ENCODE measurements around the gene KDM2A. TPM values are rescaled to one million over a fixed set of nuclear protein-coding genes. Genes with fewer than 3 reads are reported as not detected.

Gene KDM2A
- total RNA-seq, 1 experiment from 2014 or later: 65.3 TPM

DNA sequence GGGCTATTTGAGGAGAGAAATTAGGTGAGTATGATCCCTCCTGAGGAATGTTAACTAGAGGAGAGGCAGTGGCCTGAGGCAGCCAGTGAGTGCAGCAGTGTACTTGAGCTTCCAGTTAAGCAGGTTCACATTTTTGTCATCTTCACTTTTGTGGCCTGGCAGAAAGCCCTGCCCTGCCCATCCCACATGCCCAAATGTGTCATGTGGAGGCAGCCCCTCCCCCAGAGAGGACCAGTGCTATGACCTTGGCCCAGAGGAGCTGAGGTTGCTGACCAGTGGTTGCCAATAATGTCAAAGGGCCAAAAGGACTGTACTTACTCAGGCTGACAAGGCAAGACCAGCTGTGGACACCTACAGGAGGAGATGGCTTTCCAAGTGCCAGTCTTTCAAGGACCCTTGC lies 129.6 kb downstream of the KDM2A start:
- DNase-seq: peak; percentile 99
- Histone ChIP-seq H4K20me1 (ENCODE audit: low read length) (peaks cover 41% of the 10 kb centered on the region), H3K9me2 (replicated peaks; ENCODE audit: low read length) (no peaks in the 10 kb centered on the region), H3K9ac (ENCODE audit: low read length) (no peak overlapping the region), H3K27ac (ENCODE audit: low read length) (peak overlapping the region; percentile 78), H3F3A (ENCODE audit: low read length, unreplicated experiment) (peaks cover 8% of the 10 kb centered on the region), H3K4me2 (ENCODE audit: low read length) (peak overlapping the region; percentile 72), H3K36me3 (ENCODE audit: low read depth, low read length) (peaks cover 91% of the 10 kb centered on the region), H3K79me2 (ENCODE audit: low read length) (peaks cover 58% of the 10 kb centered on the region), H3K4me1 (ENCODE audit: insufficient read depth, low read length) (peaks cover 36% of the 10 kb centered on the region), H2AFZ (ENCODE audit: low read length) (no peak overlapping the region), H3K27me3 (ENCODE audit: low read length) (no peaks in the 10 kb centered on the region), H3K9me3 (ENCODE audit: low read length) (no peaks in the 10 kb centered on the region), H3K4me3 (ENCODE audit: low read length) (peak overlapping the region; percentile 46)
- ATAC-seq: peak; percentile 95
- CTCF ChIA-PET: no interaction called here
- TF ChIP-seq, protein P1, sequence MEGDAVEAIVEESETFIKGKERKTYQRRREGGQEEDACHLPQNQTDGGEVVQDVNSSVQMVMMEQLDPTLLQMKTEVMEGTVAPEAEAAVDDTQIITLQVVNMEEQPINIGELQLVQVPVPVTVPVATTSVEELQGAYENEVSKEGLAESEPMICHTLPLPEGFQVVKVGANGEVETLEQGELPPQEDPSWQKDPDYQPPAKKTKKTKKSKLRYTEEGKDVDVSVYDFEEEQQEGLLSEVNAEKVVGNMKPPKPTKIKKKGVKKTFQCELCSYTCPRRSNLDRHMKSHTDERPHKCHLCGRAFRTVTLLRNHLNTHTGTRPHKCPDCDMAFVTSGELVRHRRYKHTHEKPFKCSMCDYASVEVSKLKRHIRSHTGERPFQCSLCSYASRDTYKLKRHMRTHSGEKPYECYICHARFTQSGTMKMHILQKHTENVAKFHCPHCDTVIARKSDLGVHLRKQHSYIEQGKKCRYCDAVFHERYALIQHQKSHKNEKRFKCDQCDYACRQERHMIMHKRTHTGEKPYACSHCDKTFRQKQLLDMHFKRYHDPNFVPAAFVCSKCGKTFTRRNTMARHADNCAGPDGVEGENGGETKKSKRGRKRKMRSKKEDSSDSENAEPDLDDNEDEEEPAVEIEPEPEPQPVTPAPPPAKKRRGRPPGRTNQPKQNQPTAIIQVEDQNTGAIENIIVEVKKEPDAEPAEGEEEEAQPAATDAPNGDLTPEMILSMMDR (conservative IDR thresholded peaks at IDR 0.05; ENCODE audit: low read depth, low read length): no peak
- TF ChIP-seq EZH2 (IDR thresholded peaks at IDR 0.05; ENCODE audit: low read length, unreplicated experiment) (no peak), EZH2phosphoT487 (IDR thresholded peaks at IDR 0.05; ENCODE audit: borderline replicate concordance, low read length) (no peak)
- intact Hi-C loops (cut with micrococcal nuclease): loop anchor here (10.0 kb wide), 1 partner anchor 194 kb away; the partner anchor contains the start of gene RHOD
- POLR2A ChIA-PET (ENCODE audit: unreplicated experiment): interaction anchor here (0.6 kb wide), 1 partner anchor 130 kb away, joined by 8 read pairs; the partner anchor contains the start of gene KDM2A
- no TSS peak for BruUV-seq (replicated peaks)

DNA sequence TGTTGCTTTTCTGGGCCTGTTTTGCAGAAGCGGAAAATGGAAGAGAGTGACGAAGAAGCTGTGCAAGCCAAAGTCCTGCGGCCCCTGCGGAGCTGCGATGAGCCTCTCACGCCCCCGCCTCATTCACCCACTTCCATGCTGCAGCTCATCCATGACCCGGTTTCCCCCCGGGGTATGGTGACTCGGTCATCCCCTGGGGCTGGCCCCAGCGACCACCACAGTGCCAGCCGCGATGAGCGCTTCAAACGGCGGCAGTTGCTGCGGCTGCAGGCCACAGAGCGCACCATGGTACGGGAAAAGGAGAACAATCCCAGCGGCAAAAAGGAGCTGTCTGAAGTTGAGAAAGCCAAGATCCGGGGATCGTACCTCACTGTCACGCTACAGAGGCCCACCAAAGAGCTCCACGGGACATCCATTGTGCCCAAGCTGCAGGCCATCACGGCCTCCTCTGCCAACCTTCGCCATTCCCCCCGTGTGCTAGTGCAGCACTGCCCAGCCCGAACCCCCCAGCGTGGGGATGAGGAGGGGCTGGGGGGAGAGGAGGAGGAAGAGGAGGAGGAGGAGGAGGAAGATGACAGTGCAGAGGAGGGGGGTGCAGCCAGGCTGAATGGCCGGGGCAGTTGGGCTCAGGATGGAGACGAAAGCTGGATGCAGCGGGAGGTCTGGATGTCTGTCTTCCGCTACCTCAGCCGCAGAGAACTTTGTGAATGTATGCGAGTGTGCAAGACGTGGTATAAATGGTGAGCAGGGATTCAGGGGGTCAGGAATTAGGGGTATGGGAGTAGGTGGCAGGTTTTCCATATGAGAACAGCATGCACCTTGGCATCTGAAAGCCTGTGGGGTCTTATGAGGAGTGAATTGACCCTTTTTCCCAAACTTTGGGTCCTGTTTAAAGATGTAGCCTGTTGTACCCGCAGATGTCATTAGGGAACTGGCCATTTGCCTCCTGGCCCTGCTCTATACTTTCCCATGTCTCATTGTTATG lies 131.3 kb downstream of the KDM2A start:
- Histone ChIP-seq H3K9ac (ENCODE audit: low read length) (no peak overlapping the region), H3K79me2 (ENCODE audit: low read length) (peaks cover 43% of the 10 kb centered on the region), H2AFZ (ENCODE audit: low read length) (no peak overlapping the region), H3K36me3 (ENCODE audit: low read depth, low read length) (peaks cover 93% of the 10 kb centered on the region), H3K4me1 (ENCODE audit: insufficient read depth, low read length) (peaks cover 36% of the 10 kb centered on the region), H3K4me2 (ENCODE audit: low read length) (no peak overlapping the region), H3K27ac (ENCODE audit: low read length) (no peak overlapping the region), H3K4me3 (ENCODE audit: low read length) (no peak overlapping the region), H3K9me3 (ENCODE audit: low read length) (no peaks in the 10 kb centered on the region), H3F3A (ENCODE audit: low read length, unreplicated experiment) (peaks cover 8% of the 10 kb centered on the region), H4K20me1 (ENCODE audit: low read length) (peaks cover 29% of the 10 kb centered on the region), H3K27me3 (ENCODE audit: low read length) (no peaks in the 10 kb centered on the region), H3K9me2 (replicated peaks; ENCODE audit: low read length) (no peaks in the 10 kb centered on the region)
- intact Hi-C loops (cut with micrococcal nuclease): no loop called here
- DNase-seq (no peak), ATAC-seq (no peak)
- TF ChIP-seq, protein P1 (conservative IDR thresholded peaks at IDR 0.05; ENCODE audit: low read depth, low read length): no peak
- TF ChIP-seq EZH2phosphoT487 (IDR thresholded peaks at IDR 0.05; ENCODE audit: borderline replicate concordance, low read length) (no peak), EZH2 (IDR thresholded peaks at IDR 0.05; ENCODE audit: low read length, unreplicated experiment) (no peak)
- POLR2A ChIA-PET (ENCODE audit: unreplicated experiment): no interaction called here
- CTCF ChIA-PET: no interaction called here
- TSS peak; percentile 3 for BruUV-seq (replicated peaks)

DNA sequence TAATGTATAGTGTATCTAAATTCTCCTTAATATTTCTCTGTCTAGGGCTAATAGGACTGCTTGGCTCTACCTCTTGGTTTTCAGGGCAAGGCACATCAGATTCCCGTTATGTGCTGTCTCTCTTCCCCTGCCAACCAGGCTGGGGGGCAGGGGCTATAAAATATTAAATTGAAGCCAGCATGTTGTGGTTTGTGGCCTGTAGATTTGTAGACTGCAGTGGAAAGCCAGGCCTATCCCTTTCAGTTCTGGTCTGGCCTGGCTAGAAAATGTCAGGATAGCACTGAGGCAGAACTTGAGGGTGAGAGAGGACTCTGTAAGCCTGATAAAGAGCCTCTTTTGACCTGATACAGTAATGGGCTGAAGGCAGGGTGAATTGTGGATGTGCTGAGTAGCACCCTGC lies 132.8 kb downstream of the KDM2A start:
- peaks cover 19% of the 10 kb centered on the region for H4K20me1 ChIP-seq (ENCODE audit: low read length)
- peaks cover 12% of the 10 kb centered on the region for H3F3A ChIP-seq (ENCODE audit: low read length, unreplicated experiment)
- ATAC-seq (no peak), DNase-seq (no peak)
- H3K36me3 ChIP-seq (ENCODE audit: low read depth, low read length): peaks cover 87% of the 10 kb centered on the region
- intact Hi-C loops (cut with micrococcal nuclease): no loop called here
- CTCF ChIA-PET: no interaction called here
- POLR2A ChIA-PET (ENCODE audit: unreplicated experiment): no interaction called here
- no peak overlapping the region for H2AFZ ChIP-seq (ENCODE audit: low read length)
- no peaks in the 10 kb centered on the region for H3K27me3 ChIP-seq (ENCODE audit: low read length)
- no peak overlapping the region for H3K4me2 ChIP-seq (ENCODE audit: low read length)
- H3K27ac ChIP-seq (ENCODE audit: low read length): no peak overlapping the region
- H3K79me2 ChIP-seq (ENCODE audit: low read length): peaks cover 30% of the 10 kb centered on the region
- H3K4me1 ChIP-seq (ENCODE audit: insufficient read depth, low read length): peaks cover 26% of the 10 kb centered on the region
- no peak overlapping the region for H3K9ac ChIP-seq (ENCODE audit: low read length)
- H3K9me2 ChIP-seq (replicated peaks; ENCODE audit: low read length): no peaks in the 10 kb centered on the region
- no peak overlapping the region for H3K4me3 ChIP-seq (ENCODE audit: low read length)
- H3K9me3 ChIP-seq (ENCODE audit: low read length): no peaks in the 10 kb centered on the region
- TF ChIP-seq EZH2phosphoT487 (IDR thresholded peaks at IDR 0.05; ENCODE audit: borderline replicate concordance, low read length) (no peak), EZH2 (IDR thresholded peaks at IDR 0.05; ENCODE audit: low read length, unreplicated experiment) (no peak)
- TF ChIP-seq, protein P1 (conservative IDR thresholded peaks at IDR 0.05; ENCODE audit: low read depth, low read length): no peak
- no TSS peak for BruUV-seq (replicated peaks)
